Natural killer cell (primary cell): Measurements from ENCODE around the gene SERPINI2. TPM values are rescaled to one million over a fixed set of nuclear protein-coding genes. Genes with fewer than 3 reads are reported as not detected.

Experiments
- ATAC-seq, 3 donors: fragments of 150-1000 bp in 2 of 3; fragments of 200-7000 bp in 1 of 3; cut with Tn5 transposase; 1 replicate in 1 of 3; 2 replicates in 2 of 3; pipeline ENCODE4 v1.10.0; 2021; ENCODE audit warnings: mild to moderate bottlenecking in 2 of 3, moderate library complexity in 2 of 3
- DNase-seq, 2 donors: peaks; one replicate each; pipeline versions ENCODE4 v3.0.0 to v3.0.0-alpha.2; 2013 to 2021; ENCODE audit warnings: mixed read lengths in 1 of 2
- H3K27ac ChIP-seq: one replicate; pipeline ENCODE4 v1.5.1; 2013; ENCODE audit warnings: mild to moderate bottlenecking, low read length
- H3K27me3 ChIP-seq: one replicate; pipeline ENCODE4 v1.6.1; 2013; ENCODE audit warnings: low read length; ENCODE audit not compliant: control insufficient read depth, insufficient read depth
- H3K36me3 ChIP-seq: one replicate; pipeline ENCODE4 v1.6.1; 2013; ENCODE audit warnings: low read length; ENCODE audit not compliant: control insufficient read depth, insufficient read depth
- H3K4me1 ChIP-seq: one replicate; pipeline ENCODE4 v1.6.1; 2013; ENCODE audit warnings: low read length; ENCODE audit not compliant: control insufficient read depth, insufficient read depth
- H3K4me3 ChIP-seq: one replicate; pipeline ENCODE4 v1.5.1; 2013; ENCODE audit warnings: low read length
- H3K9me3 ChIP-seq: one replicate; pipeline ENCODE4 v1.6.1; 2013; ENCODE audit warnings: low read length; ENCODE audit not compliant: control insufficient read depth, insufficient read depth
- H3K27ac Mint-ChIP-seq, 2 donors: one replicate each; pipeline ENCODE4 v1.8.0; 2022; ENCODE audit warnings: mild to moderate bottlenecking in 2 of 2, mixed read lengths in 2 of 2, moderate library complexity in 1 of 2
- H3K27me3 Mint-ChIP-seq, 2 donors: one replicate each; pipeline ENCODE4 v1.8.0; 2022; ENCODE audit warnings: low read depth in 2 of 2, mixed read lengths in 2 of 2
- H3K36me3 Mint-ChIP-seq: one replicate; pipeline ENCODE4 v1.8.0; 2022; ENCODE audit warnings: mixed read lengths
- H3K4me1 Mint-ChIP-seq, 2 donors: one replicate each; pipeline ENCODE4 v1.8.0; 2022; ENCODE audit warnings: mixed read lengths in 2 of 2
- H3K4me3 Mint-ChIP-seq: one replicate; pipeline ENCODE4 v1.8.0; 2022; ENCODE audit warnings: mild to moderate bottlenecking, moderate library complexity, mixed read lengths
- H3K9me3 Mint-ChIP-seq, 2 donors: one replicate each; pipeline ENCODE4 v1.8.0; 2022; ENCODE audit warnings: mixed read lengths in 2 of 2
- CTCF ChIP-seq: fragments of 200-600 bp; IDR thresholded peaks from one replicate; pipeline ENCODE4 v1.8.0; 2022; ENCODE audit warnings: antibody characterized with exemption
- WGBS: methylation state at CpG from one replicate; pipeline ENCODE4 v1.1.7; 2013; ENCODE audit warnings: missing lambda C conversion rate; ENCODE audit not compliant: insufficient coverage; 5-methylcytosine and 5-hydroxymethylcytosine counted together
- intact Hi-C: fragments of 100-400 bp; cut with micrococcal nuclease; formaldehyde crosslinking; loops from one replicate; pipeline ENCODE4 v1.14.2; 2022
- total RNA-seq, 4 donors: library from RNA; stranded (reverse); fragments of 120-200 nt in 1 of 4; gene quantifications; one replicate each; pipeline versions ENCODE4 v1.2.3 to v1.2.4, GENCODE V29; 2013 to 2022

The SERPINI2 gene
- total RNA-seq = not detected
- total RNA-seq (2013) = 0.34 TPM

GRCh38 chr3:167473863-167474262 is at the start of gene SERPINI2:
SERPINI2 (minus strand) TSS chr3:167474042; CDS start chr3:167471834, 2,208 bp downstream.
- Mint-ChIP-seq H3K27me3 (no peaks in the 10 kb centered on the region), H3K4me1 (no peaks in the 10 kb centered on the region), H3K27ac (no peak within 1 kb of the TSS), H3K36me3 (no peaks in the 10 kb centered on the region), H3K9me3 (peaks cover 0 to 4% of the 10 kb centered on the region in 2 donors), H3K4me3 (no peak within 1 kb of the TSS)
- intact Hi-C loops = no loop called here
- H3K4me1 ChIP-seq = no peaks in the 10 kb centered on the region
- H3K36me3 ChIP-seq = no peaks in the 10 kb centered on the region
- no peak within 1 kb of the TSS for H3K27ac ChIP-seq
- H3K27me3 ChIP-seq = no peaks in the 10 kb centered on the region
- H3K4me3 ChIP-seq = no peak within 1 kb of the TSS
- WGBS = 100% methylated on average over 2 of the region's 4 CpGs
- no peak for ATAC-seq
- H3K9me3 ChIP-seq = no peaks in the 10 kb centered on the region
- no peak for TF ChIP-seq CTCF
- no peak for DNase-seq

GRCh38 chr3:167521006-167521355 is 47.1 kb upstream of the SERPINI2 start:
- no peaks in the 10 kb centered on the region for H3K36me3 Mint-ChIP-seq
- no peaks in the 10 kb centered on the region for H3K27me3 Mint-ChIP-seq
- Histone ChIP-seq H3K9me3 (no peaks in the 10 kb centered on the region), H3K27ac (no peak overlapping the region), H3K27me3 (no peaks in the 10 kb centered on the region), H3K4me3 (no peak overlapping the region), H3K4me1 (no peaks in the 10 kb centered on the region), H3K36me3 (no peaks in the 10 kb centered on the region)
- H3K4me3 Mint-ChIP-seq = no peak overlapping the region
- peak in 1 of 3 donors; percentile 24 for ATAC-seq
- H3K9me3 Mint-ChIP-seq = peaks cover 0 to 5% of the 10 kb centered on the region in 2 donors
- H3K27ac Mint-ChIP-seq = no peak overlapping the region
- DNase-seq = peak in 1 of 2 donors; percentile 2
- no peaks in the 10 kb centered on the region for H3K4me1 Mint-ChIP-seq
- intact Hi-C loops = no loop called here
- TF ChIP-seq CTCF = no peak

- no peak for TF ChIP-seq CTCF
- peaks cover 3 to 7% of the 10 kb centered on the region in 2 donors for H3K9me3 Mint-ChIP-seq
- intact Hi-C loops = no loop called here
- no peak overlapping the region for H3K27ac Mint-ChIP-seq
- H3K36me3 Mint-ChIP-seq = no peaks in the 10 kb centered on the region
- Histone ChIP-seq H3K9me3 (no peaks in the 10 kb centered on the region), H3K4me3 (no peak overlapping the region), H3K36me3 (no peaks in the 10 kb centered on the region), H3K4me1 (no peaks in the 10 kb centered on the region), H3K27me3 (no peaks in the 10 kb centered on the region), H3K27ac (no peak overlapping the region)
- no peak for DNase-seq
- 100% methylated on average over 1 of the region's 2 CpGs for WGBS
- peak in 1 of 3 donors; percentile 14 for ATAC-seq
- H3K27me3 Mint-ChIP-seq = no peaks in the 10 kb centered on the region
- no peaks in the 10 kb centered on the region for H3K4me1 Mint-ChIP-seq
- no peak overlapping the region for H3K4me3 Mint-ChIP-seq
Measured at GRCh38 chr3:167520266-167521005, 46.6 kb upstream of the SERPINI2 start.

GRCh38 chr3:167507954-167508353 is 34.1 kb upstream of the SERPINI2 start:
- H3K27ac ChIP-seq = no peak overlapping the region
- WGBS = 83% methylated on average over 1 of the region's 1 CpG
- H3K4me1 ChIP-seq = no peaks in the 10 kb centered on the region
- no peaks in the 10 kb centered on the region for H3K27me3 ChIP-seq
- no peak overlapping the region for H3K4me3 ChIP-seq
- intact Hi-C loops = no loop called here
- Mint-ChIP-seq H3K9me3 (peaks cover 0 to 4% of the 10 kb centered on the region in 2 donors), H3K27me3 (no peaks in the 10 kb centered on the region), H3K36me3 (no peaks in the 10 kb centered on the region), H3K27ac (no peak overlapping the region), H3K4me1 (no peaks in the 10 kb centered on the region), H3K4me3 (no peak overlapping the region)
- ATAC-seq (no peak), DNase-seq (no peak)
- no peak for TF ChIP-seq CTCF
- peaks cover 4% of the 10 kb centered on the region for H3K9me3 ChIP-seq
- H3K36me3 ChIP-seq = no peaks in the 10 kb centered on the region
